HG03342 (cell line): ENCODE measurements around the gene KCNK2.

Experiments used
- ATAC-seq: cut with Tn5 transposase; IDR thresholded peaks from one replicate; pipeline ENCODE4 v1.9.1; 2021; ENCODE audit warnings: mild to moderate bottlenecking, moderate library complexity; ENCODE audit not compliant: unreplicated experiment

The KCNK2 gene

DNA sequence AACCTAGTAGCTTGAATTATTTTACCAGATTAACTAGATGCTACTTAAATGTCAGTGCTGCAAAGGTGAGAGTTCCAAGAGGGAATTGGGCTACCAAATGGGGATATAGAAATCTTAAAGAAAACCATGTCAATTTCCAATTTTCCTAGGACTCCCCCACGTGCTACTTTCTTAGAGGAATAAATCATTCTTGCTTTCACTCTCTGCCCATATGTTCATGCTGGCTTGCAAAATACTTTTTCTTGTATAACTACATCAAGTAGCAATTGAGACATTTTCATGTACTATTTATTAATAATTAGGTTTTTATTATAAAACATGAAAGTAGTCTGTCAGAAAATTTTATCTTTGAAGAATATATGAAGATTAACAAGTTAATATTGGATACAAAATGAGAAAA is 11.8 kb downstream of the KCNK2 start:
- ATAC-seq, result no peak

DNA sequence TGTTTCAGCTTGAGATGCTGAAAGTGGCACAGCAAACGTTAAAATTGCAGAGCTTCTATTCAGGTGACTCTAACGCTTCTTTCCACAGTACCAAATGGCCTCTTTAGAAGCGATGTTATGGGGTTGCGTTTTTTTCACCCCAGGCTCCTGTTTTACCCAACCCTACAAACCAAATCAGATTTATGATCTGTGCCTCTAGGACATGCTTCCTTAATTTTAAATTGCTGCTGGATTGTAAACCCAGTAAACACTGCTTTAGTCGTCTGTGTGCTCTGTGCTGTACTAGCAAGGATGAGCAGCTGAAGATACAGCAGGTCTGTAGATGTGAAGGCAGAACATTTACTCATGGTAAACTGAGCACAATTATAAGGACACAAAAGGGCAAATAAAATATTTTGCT is 13.0 kb downstream of the KCNK2 start:
- ATAC-seq, result no peak

DNA sequence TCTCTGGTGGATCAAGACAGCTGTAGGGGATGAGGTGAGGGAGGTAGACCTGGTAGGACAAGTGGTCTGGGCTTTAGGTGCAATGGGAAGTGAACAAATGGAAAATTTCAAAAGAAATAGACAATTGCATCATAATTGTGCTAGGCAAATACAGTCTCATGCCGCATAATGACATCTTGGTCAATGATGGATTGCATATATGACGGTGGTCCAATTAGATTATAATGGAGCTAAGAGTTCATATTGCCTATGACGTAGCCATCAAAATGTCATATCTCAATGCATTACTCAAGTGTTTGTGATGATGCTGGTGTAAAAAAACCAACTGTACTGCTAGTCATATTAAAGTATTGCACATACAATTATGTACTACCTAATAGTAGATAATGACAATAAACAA is 19.0 kb downstream of the KCNK2 start:
- ATAC-seq, result no peak

DNA sequence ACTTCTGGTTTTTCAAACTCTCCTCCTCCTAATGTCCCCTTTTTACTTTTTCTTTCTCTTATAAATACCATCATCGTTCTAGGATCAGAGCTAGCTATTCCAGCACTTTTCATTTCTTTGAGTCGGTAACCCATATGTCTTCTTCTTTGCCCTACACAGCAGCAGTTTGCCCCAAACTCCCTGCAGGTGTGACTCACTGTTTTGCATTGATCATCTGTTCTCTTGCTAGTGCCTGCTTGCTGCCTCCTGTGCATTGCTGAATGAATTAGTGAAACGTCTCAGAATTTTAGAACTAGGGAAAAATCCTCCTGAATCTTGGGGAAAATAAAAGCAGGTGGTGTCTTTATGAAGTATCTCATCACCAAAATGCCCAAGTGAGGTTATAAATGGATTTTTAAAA is 21.7 kb downstream of the KCNK2 start:
- ATAC-seq, result no peak

DNA sequence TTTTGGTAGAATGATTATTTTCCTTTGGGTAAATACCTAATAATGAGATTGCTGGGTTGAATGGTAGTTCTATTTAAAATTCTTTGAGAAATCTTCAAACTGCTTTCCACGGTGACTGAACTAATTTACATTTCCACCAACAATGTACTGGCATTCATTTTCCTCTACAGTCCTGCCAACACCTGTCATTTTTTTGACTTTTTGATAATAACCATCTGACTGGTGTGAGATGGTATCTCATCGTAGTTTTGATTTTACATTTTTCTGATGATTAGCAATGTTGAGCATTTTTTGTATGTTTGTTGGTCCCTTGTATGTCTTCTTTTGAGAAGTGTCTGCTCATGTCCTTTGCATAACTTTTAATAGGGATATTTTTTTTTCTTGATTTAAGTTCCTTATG is 23.5 kb downstream of the KCNK2 start:
- ATAC-seq, result no peak

DNA sequence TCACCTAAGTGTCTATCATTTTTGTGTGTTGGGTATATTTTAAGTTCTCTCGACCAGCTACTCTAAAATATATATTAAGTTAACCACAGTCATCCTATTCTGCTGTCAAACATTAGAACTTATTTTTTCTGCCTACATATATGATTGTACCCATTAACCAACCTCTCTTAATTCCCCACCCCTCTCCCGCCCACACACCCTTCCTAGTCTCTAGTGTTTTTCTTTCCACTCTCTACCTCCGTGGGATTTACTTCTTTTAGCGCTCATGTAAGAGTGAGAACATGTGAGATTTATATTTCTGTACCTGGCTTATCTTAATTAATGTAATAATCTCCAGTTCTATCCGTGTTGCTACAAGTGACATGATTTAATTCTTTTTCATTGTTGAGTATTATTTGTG is 26.6 kb downstream of the KCNK2 start:
- no peak for ATAC-seq

DNA sequence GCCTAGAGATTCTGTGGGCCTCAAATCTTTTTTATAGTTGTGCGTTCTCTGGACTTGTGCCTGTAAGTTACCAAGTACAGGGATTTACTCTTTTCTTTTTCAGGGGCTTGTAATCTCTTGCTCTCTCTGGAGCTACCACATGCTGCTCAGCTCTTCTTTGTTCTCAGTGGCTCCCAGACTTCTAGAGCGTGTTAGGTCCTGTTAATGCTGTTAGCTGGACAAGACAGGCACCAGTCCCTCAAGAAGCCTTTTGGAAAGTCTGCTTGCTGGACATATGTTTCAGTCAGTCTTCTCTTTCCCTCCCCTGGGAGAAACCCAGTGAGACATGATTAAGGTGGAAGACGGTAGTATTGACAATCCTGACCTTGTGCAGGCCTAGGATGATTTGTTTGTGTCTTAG is 29.4 kb downstream of the KCNK2 start:
- ATAC-seq, result no peak

DNA sequence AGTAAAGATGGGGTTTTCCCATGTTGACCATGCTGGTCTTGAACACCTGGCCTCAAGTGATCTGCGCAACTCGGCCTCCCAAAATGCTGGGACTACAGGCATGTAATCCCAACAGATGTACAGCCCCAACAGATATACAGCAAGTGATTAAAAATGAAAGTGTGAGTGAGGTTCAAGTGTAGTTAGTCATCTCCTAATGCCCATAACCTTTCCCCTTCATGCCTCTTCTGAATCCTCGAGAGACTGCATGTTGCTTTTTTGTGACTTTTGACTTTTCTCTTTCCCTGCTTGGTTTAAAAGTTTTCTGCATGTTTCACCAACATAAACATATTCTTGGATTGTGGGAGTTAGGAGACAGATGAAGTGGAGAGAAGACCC is 31.2 kb downstream of the KCNK2 start:
- peak; percentile 63 for ATAC-seq

DNA sequence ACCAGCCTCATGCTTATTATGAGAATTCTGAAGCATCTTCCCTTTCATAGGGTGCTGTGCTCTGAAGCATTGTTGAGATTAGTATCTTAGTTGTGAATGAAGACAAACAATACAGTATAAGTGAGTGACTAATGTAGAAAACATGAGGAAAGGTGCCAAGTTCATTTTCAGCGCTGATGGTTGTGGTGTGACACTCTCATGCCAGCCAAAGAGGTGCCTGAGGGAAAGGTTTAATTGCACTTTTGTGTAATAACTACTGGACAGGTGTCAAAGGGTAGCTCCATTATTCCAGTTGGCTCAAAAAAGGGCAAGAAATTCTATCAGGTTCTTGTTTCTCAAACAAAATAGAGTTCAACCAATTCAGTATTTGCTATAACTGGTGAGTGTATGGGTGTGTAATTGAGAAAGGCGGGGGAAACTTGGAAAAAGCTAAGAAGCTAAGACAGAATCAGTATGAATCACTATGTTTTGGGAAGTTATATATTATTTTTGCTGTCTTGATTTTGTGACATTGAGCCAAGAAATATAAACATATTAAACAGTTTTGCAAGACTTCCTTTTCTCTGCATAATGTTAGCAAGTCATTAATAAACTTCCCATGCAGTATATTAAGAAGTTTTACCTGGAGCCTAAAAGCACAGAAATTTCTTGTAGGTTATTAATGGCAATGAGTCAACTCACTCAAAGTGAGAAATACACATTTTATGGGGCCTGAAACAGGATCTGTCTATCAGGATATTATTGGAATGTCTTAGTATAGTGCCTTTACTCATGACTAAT is 31.8 kb downstream of the KCNK2 start:
- ATAC-seq, result peak; percentile 15

DNA sequence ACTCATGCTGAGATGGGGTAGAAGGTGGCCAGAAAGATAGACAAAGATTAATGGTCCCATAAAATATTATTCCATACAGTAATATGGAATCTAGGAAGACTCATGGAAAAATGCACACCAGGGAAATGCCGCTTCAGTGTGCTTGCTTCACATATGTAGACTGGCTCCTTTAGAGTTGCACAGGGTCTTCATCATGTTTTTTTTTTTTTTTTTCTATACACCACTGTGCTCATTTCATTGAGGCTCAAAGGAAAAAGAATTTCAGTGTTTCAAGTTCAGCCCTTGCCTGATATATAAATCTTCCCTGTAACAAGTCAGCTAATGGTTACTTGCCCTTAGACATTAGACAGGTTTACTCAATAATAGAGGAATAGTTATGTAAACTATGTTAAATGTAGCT is 33.2 kb downstream of the KCNK2 start:
- no peak for ATAC-seq

DNA sequence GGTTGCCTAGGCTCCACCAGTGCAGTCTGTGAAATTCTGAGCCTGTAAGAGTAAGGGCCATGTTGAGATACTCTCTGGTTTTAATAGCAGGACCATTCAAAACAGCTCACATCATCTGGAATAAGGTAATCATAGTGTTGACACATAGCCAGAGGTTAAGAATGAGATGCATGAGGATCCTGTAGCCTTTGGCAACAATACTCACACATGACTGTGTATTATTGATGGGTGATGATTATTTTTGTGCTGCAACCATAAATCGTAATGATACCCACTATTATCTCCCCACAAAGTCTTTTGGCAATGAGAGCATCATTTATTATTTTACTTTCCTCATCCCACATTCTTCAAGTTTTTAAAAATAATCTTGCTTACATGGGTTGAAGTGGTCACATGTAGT is 35.5 kb downstream of the KCNK2 start:
- ATAC-seq, result no peak

DNA sequence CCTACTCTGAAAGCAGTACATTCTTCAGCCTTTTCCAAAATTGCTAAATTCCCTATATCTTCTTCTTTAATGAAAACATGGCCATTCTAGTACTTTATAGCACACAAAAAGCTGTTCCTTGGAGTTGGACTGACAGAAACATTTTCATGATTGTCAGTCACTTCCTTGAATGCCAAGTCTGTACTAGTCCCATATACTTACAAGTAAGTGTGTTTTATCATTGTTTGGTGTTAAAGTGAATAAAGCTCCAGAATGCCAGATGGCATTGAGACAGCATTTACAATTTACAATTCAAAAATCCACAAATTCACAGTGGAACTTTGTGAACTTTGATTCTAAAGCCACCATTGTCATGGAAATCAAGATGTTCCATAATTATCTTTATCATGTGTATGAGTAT is 36.5 kb downstream of the KCNK2 start:
- no peak for ATAC-seq

DNA sequence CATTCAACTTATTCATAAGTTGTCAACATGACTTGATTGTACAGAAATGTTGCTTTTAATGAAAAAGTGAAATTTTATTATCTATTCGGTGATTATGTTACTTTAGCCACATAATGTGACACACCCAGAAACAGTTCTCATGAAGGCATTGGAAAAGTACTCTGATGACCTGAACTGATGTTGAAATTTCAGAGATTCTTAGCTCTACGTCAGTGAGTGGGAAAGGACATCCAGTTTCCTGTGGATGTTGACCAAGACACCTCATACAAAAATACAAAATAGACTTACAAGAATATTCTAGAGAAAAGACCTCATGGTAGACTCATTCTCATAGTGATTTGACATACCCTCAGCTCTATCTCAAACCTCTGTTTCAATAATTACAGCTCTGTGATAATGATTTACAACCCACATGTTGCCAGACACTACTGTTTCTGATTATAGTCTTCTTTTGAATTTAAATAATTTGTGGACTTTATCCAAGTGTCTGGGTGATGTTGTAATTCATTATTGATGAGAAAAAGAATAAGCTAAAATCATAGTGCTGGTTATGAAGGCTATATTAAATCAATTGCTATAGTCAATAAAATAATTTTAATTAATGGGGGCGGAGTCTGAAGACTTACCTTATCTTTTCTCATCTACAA is 37.3 kb downstream of the KCNK2 start:
- no peak for ATAC-seq

DNA sequence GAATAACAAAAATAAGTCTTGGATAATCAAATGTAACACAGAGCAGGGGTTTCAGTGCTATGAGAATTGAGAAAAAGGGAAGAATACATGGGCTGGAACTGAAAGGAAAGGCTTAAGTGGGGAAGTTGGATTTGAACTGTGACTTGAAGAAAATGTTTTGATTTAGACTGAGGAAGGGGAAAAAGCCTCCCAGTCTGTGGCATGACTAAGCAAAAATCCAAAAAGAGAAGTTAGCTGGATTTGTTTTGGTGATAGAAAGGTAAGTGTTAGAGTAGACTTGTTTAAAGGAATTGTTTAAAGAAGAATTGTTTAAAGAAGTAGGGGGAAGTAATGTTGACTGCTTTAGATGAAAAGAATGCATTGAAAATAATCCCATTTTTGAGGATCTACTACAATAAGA is 46.0 kb downstream of the KCNK2 start:
- ATAC-seq, result no peak

DNA sequence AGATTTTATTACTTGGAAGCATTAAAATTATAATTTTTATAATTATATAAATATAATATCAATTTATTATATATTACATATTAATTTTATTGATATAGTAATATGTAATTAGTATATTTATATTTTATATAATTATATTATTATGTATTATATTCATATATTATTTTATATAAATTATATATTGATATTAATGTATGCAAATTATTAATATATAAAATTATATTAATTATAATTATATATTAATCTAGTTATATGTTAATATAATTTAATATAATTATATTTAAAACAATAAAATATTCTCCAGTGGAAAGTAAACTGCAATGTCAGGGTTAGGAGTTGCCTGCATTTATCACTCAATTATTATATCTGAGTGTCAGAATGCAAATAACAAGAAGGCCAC is 48.8 kb downstream of the KCNK2 start:
- no peak for ATAC-seq

DNA sequence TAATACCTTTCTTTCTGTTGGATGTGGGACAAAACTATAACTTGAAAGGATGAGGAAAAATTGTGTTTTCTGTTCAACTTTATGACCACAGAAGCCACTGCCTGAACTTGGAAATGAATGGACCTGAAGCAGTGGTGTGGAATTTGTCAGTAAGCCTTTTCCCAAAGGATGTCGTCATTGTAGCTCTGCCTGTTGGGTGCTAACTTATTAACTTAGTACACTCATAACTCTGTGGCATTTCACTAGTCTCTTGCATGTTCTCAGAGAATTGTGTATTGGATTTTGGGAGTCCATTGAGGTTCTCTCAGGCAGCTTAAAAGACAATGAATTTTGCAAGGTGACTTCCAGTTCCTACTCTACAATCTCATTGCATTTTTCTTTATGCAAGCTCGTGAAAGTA is 49.6 kb downstream of the KCNK2 start:
- no peak for ATAC-seq

DNA sequence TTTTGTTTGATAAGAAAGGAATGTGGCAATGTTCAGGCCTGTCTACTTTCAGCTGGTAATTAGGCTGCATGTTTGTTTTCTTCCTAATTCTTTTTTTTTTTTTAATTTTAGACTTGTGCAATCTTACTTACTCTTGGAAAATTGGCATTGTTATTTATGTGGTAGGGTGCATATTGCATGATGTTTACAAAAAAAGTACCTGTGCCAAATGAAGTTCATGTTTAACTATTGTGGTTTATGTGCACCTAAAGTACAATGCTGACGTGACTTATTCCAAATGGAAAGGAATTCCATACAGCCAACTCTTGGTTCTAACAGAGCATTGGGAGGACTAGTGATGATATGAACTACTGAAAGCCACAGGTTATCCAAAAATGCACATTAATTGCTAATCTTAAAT is 51.0 kb downstream of the KCNK2 start:
- no peak for ATAC-seq

DNA sequence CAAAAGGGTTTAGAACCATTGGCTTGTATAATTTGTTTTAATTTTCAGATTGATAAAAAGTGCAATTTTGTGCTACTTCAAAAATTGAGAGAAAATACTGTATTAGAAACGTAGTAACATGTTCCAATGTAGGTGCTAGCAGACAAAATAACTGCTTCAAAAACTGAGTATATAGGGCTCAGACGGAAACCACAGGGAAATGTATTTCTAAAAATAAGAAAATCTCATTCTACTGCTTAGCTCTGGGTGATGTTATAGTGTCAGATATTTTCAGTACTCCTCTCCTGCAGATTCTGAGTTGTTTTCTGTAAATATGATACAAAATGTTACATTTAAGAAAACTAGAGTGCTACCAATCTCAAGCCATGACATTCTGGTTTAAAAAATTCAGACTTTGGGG is 55.4 kb downstream of the KCNK2 start:
- no peak for ATAC-seq

DNA sequence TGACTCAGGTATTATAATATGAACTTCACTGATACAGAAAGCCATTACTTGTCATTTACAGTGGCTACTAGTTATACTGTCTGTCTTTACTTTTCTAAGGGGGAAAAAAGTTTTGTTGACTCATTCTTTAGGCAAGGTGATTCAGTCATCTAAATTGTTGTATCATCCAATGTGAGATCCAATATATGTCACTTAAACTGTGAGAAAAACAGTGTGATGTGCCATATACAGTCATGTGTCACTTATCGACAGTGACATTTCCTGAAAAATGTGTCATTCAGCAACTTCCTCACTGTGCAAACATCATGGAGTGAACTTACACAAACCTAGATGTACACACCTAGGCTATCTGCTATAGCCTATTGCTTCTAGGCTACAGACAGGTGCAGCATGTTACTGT is 57.6 kb downstream of the KCNK2 start:
- no peak for ATAC-seq

DNA sequence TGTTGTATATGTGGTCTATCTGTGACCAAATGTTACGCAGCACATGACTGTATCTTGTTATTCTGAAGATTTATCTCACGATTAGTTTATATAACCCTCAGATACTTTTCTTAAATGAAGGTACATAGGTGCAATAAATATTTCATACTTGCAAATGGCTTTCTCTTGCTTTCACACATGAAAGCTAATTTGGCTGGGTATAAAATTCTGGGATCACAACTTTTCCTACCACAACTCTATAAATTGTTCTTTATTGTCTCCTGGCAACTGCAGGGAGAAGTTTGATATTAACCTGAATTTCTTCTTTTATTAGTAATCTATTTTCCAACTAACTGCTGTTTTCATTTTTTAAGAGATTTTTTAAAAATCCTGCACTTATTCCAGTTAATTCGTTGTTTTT is 58.9 kb downstream of the KCNK2 start:
- no peak for ATAC-seq

DNA sequence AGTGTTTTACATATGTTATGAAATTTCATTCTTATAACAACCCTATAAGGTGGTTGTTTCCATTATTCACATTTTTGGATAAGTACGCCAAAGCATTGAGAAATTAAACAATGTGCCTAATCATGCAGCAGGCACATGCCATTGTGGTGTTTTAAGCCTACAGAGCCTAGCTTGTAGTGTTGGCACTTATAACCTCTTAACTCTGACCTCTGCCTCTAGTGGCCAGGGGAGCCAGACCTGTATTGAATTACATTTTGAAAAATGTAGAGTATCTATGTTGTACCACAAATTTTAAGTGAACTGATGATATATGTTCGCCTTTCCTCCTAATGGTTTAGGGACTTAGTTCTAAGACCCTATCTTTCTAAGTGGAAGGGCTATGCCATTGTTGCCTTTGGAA is 61.0 kb downstream of the KCNK2 start:
- no peak for ATAC-seq

DNA sequence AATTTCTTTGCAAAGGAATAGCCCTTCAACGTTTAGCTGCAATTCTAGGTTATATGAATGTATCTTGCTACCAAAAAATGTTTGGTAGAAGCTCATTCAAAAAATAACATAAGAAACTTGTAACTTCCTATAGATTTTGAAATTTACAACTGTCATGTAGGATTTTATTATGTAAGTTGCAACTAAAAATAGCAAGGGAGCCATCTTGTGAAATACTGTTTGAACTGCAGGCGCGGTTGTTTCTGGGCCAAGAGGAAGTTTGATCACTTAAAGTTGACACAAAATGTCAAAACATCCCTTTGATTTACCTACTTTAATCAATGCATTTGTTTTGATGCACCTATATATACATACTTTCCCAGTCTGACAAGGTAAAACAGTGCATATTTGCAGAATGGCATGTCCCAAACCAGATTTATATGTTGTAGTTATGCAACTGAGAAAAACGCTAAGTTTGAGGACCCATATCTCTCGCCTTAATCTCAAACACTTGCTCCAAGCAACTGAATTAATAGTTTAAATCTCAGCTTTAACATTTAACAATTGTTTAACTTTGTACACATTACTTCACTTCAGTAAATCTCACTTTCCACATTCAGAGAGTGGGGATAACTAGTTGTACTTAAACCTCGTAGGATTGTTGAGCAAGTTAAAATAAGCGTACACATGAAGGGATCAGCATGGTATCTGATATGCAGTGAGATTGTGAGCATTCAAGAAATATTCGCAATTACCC is 63.9 kb downstream of the KCNK2 start:
- no peak for ATAC-seq
